ENCODE measurements around the gene INAFM2. TPM values are rescaled to one million over a fixed set of nuclear protein-coding genes. Genes with fewer than 3 reads are reported as not detected.

INAFM2 gene
- total and polyA plus RNA-seq, 9 of the 15 experiments (the other 6 are each of a cell fraction or from before 2014, with no cell fraction given), result 11.8 to 43.1 (median 27.2) TPM

- TF ChIP-seq REST (IDR thresholded peaks at IDR 0.05; ENCODE audit: borderline replicate concordance) (no peak), REST (CRISPR knock-in tag; IDR thresholded peaks at IDR 0.05; ENCODE audit: low read depth) (no peak), SMARCC2 (IDR thresholded peaks at IDR 0.05; ENCODE audit: low read depth) (no peak), PURB (CRISPR knock-in tag; IDR thresholded peaks at IDR 0.05; ENCODE audit: low read depth) (no peak)
Measured at GRCh38 chr15:40338921-40339620, 15.6 kb downstream of the INAFM2 start (continued).

Measured in K562 (cell line).